Pons (tissue), 1 donor: ENCODE data around the gene MKNK2.
"Not testable (repeated sequence)": the region's sequence is repeated elsewhere in the genome, so short reads cannot be mapped to it uniquely, and the experiment has no call there.

Experiments used
- DNase-seq: peaks from one replicate; pipeline ENCODE4 v3.0.0-alpha.2; 2016; ENCODE audit warnings: low spot score

Gene MKNK2

GRCh38 chr19:2043961-2044708, 6.9 kb downstream of the MKNK2 start:
- no peak for DNase-seq

GRCh38 chr19:2043251-2043641, 7.8 kb downstream of the MKNK2 start:
- no peak for DNase-seq

GRCh38 chr19:2042485-2043250, 8.4 kb downstream of the MKNK2 start:
- no peak for DNase-seq

- DNase-seq, result peak; percentile 90
These were observed 9.2 kb downstream of the MKNK2 start for GRCh38 chr19:2041683-2042484.

GRCh38 chr19:2041433-2041682, 9.7 kb downstream of the MKNK2 start:
- no peak for DNase-seq

GRCh38 chr19:2040647-2041432, 10.2 kb downstream of the MKNK2 start:
- no peak for DNase-seq

- DNase-seq, result no peak
These were observed 10.9 kb downstream of the MKNK2 start for GRCh38 chr19:2039959-2040646.

GRCh38 chr19:2039089-2039958, 11.7 kb downstream of the MKNK2 start:
- DNase-seq, result no peak

GRCh38 chr19:2038284-2039088, 12.6 kb downstream of the MKNK2 start:
- no peak for DNase-seq

- DNase-seq, result no peak
These were observed 13.3 kb downstream of the MKNK2 start for GRCh38 chr19:2037651-2038255.

GRCh38 chr19:2036424-2036823, 14.6 kb downstream of the MKNK2 start:
- DNase-seq, result no peak

GRCh38 chr19:2035590-2035991, 15.5 kb downstream of the MKNK2 start:
- DNase-seq, result no peak

GRCh38 chr19:2034729-2035589, 16.1 kb downstream of the MKNK2 start:
- DNase-seq, result no peak

- DNase-seq, result not testable (repeated sequence)
These were observed 16.8 kb downstream of the MKNK2 start for GRCh38 chr19:2034253-2034652.

- DNase-seq, result no peak
These were observed 17.3 kb downstream of the MKNK2 start for GRCh38 chr19:2033825-2034159.

- DNase-seq, result no peak
These were observed 17.8 kb downstream of the MKNK2 start for GRCh38 chr19:2033115-2033824.

- peak; percentile 94 for DNase-seq
These were observed 18.6 kb downstream of the MKNK2 start for GRCh38 chr19:2032296-2032941.
